MM.1S (cell line): Measurements from ENCODE around the gene CCT8.

ENCODE experiments used
- EZH2 ChIP-seq: fragments of 300-600 bp; sonication (generic); optimal IDR thresholded peaks from 2 replicates; pipeline ENCODE3; 2017; ENCODE audit warnings: low read depth, mild to moderate bottlenecking, antibody characterized with exemption, low read length, mixed read lengths
- TF ChIP-seq, protein P1 (sequence below): fragments of 300-600 bp; sonication (generic); IDR thresholded peaks from 2 replicates; pipeline ENCODE4 v1.5.1; 2016; ENCODE audit warnings: antibody characterized with exemption, low read length, mixed read lengths

DNA sequence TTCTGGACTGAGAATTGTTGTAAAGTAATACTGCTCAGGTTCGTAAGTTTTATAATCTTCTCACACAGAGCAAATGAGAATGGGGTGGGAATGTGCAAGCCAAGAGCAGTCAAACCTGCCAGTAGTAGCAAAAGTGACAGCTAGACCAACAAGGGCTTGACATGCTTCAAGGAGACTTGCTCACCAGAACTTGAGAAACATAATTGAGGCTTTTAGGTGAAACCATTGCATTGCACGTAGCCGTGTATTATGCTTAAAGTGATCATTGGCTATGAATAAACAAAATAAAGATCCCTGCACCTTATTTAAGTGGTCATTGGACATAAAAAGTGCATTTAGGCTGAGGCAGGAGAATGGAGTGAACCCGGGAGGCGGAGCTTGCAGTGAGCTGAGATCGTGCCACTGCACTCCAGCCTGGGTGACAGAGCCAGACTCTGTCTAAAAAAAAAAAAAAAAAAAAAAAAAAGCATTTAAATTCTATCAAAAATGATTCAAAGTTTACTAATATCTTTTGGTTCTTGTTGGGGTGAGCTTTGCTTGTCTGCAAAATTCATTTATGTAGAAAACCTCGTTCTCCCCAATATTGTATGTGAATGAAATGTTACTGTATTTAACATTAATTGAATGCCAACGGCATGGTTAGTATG is 11.8 kb upstream of the CCT8 start:
- TF ChIP-seq EZH2 = no peak
- TF ChIP-seq, protein P1, sequence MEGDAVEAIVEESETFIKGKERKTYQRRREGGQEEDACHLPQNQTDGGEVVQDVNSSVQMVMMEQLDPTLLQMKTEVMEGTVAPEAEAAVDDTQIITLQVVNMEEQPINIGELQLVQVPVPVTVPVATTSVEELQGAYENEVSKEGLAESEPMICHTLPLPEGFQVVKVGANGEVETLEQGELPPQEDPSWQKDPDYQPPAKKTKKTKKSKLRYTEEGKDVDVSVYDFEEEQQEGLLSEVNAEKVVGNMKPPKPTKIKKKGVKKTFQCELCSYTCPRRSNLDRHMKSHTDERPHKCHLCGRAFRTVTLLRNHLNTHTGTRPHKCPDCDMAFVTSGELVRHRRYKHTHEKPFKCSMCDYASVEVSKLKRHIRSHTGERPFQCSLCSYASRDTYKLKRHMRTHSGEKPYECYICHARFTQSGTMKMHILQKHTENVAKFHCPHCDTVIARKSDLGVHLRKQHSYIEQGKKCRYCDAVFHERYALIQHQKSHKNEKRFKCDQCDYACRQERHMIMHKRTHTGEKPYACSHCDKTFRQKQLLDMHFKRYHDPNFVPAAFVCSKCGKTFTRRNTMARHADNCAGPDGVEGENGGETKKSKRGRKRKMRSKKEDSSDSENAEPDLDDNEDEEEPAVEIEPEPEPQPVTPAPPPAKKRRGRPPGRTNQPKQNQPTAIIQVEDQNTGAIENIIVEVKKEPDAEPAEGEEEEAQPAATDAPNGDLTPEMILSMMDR = no peak
